SK-N-SH treated with all-trans-retinoic acid at 6 μM for 48 hours (cell line): ENCODE data around the gene MRPL58.
"Not testable (repeated sequence)": the region's sequence is repeated elsewhere in the genome, so short reads cannot be mapped to it uniquely, and the experiment has no call there.

Experiments used
- CSDC2 ChIP-seq: fragments of 250-450 bp; sonication (Bioruptor Pico); IDR thresholded peaks from 2 replicates; pipeline ENCODE4 v1.5.0; 2020; ENCODE audit warnings: mild to moderate bottlenecking, moderate library complexity
- GLIS3 ChIP-seq: fragments of 250-450 bp; sonication (Bioruptor Pico); IDR thresholded peaks from 2 replicates; pipeline ENCODE4 v1.5.0; 2020; ENCODE audit warnings: mild to moderate bottlenecking, moderate library complexity
- TCF4 ChIP-seq: fragments of 250-450 bp; sonication (Bioruptor Pico); IDR thresholded peaks from 2 replicates; pipeline ENCODE4 v1.8.0; 2021; ENCODE audit warnings: mild to moderate bottlenecking, moderate library complexity, borderline replicate concordance
- ZFP3 ChIP-seq: fragments of 250-450 bp; sonication (Bioruptor Pico); IDR thresholded peaks from 2 replicates; pipeline ENCODE4 v1.5.0; 2020; ENCODE audit warnings: mild to moderate bottlenecking, moderate library complexity
- ZFP30 ChIP-seq: fragments of 450-650 bp; formaldehyde crosslinking; IDR thresholded peaks from 2 replicates; pipeline ENCODE4 v1.5.0; 2022; ENCODE audit warnings: mild to moderate bottlenecking, moderate library complexity
- TF ChIP-seq, protein P1 (sequence below): fragments of 250-450 bp; sonication (Bioruptor Pico); IDR thresholded peaks from 2 replicates; pipeline ENCODE4 v1.5.1; 2021; ENCODE audit warnings: mild to moderate bottlenecking, moderate library complexity
- TF ChIP-seq, protein P2 (sequence below): fragments of 250-450 bp; sonication (Bioruptor Pico); IDR thresholded peaks from 2 replicates; pipeline ENCODE4 v1.5.0; 2020; ENCODE audit warnings: mild to moderate bottlenecking, moderate library complexity
- TF ChIP-seq, protein P3 (sequence below): fragments of 250-450 bp; sonication (Bioruptor Pico); IDR thresholded peaks from 2 replicates; pipeline ENCODE4 v1.8.0; 2020; ENCODE audit warnings: mild to moderate bottlenecking, moderate library complexity, borderline replicate concordance

DNA sequence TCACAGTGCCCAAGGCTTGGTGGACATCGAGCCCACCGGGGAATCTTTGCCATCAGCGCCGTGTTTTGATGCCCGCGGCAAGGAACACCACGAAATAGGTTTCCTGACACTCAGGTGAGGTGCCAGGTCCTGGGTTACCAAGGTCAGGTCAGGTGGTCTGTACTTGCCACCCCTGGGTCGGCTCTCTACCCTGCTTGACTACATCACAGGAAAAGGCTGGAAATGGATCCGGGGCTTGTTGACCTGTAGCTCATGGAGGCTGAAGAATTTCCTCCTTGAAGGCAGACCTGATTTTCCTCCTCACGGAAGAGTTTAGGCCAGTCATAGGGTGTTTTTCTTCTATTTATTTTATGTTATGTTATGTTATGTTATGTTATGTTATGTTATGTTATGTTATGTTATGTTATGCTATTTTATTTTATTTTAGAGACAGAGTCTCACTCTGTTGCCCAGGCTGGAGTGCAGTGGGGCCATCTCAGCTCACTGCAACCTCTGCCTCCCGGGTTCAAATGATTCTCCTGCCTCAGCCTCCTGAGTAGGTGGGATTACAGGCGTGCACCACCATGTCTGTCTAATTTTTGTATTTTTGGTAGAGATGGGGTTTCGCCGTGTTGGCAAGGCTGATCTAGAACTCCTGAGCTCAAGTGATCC, 29.7 kb upstream of the MRPL58 start:
- TF ChIP-seq, protein P1, sequence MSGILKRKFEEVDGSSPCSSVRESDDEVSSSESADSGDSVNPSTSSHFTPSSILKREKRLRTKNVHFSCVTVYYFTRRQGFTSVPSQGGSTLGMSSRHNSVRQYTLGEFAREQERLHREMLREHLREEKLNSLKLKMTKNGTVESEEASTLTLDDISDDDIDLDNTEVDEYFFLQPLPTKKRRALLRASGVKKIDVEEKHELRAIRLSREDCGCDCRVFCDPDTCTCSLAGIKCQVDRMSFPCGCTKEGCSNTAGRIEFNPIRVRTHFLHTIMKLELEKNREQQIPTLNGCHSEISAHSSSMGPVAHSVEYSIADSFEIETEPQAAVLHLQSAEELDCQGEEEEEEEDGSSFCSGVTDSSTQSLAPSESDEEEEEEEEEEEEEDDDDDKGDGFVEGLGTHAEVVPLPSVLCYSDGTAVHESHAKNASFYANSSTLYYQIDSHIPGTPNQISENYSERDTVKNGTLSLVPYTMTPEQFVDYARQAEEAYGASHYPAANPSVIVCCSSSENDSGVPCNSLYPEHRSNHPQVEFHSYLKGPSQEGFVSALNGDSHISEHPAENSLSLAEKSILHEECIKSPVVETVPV (CRISPR knock-in tag), result not testable (repeated sequence)
- TF ChIP-seq ZFP30, ZFP3, TCF4, GLIS3 (CRISPR knock-in tag): not testable (repeated sequence)
- TF ChIP-seq, protein P2, sequence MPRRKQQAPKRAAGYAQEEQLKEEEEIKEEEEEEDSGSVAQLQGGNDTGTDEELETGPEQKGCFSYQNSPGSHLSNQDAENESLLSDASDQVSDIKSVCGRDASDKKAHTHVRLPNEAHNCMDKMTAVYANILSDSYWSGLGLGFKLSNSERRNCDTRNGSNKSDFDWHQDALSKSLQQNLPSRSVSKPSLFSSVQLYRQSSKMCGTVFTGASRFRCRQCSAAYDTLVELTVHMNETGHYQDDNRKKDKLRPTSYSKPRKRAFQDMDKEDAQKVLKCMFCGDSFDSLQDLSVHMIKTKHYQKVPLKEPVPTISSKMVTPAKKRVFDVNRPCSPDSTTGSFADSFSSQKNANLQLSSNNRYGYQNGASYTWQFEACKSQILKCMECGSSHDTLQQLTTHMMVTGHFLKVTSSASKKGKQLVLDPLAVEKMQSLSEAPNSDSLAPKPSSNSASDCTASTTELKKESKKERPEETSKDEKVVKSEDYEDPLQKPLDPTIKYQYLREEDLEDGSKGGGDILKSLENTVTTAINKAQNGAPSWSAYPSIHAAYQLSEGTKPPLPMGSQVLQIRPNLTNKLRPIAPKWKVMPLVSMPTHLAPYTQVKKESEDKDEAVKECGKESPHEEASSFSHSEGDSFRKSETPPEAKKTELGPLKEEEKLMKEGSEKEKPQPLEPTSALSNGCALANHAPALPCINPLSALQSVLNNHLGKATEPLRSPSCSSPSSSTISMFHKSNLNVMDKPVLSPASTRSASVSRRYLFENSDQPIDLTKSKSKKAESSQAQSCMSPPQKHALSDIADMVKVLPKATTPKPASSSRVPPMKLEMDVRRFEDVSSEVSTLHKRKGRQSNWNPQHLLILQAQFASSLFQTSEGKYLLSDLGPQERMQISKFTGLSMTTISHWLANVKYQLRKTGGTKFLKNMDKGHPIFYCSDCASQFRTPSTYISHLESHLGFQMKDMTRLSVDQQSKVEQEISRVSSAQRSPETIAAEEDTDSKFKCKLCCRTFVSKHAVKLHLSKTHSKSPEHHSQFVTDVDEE (CRISPR knock-in tag), result not testable (repeated sequence)
- TF ChIP-seq CSDC2 (CRISPR knock-in tag), result peak; percentile 78
- TF ChIP-seq, protein P3, sequence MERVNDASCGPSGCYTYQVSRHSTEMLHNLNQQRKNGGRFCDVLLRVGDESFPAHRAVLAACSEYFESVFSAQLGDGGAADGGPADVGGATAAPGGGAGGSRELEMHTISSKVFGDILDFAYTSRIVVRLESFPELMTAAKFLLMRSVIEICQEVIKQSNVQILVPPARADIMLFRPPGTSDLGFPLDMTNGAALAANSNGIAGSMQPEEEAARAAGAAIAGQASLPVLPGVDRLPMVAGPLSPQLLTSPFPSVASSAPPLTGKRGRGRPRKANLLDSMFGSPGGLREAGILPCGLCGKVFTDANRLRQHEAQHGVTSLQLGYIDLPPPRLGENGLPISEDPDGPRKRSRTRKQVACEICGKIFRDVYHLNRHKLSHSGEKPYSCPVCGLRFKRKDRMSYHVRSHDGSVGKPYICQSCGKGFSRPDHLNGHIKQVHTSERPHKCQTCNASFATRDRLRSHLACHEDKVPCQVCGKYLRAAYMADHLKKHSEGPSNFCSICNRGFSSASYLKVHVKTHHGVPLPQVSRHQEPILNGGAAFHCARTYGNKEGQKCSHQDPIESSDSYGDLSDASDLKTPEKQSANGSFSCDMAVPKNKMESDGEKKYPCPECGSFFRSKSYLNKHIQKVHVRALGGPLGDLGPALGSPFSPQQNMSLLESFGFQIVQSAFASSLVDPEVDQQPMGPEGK (CRISPR knock-in tag), result not testable (repeated sequence)
